Epithelial cell of esophagus (primary cell): ENCODE results near the gene YWHAQ.
A peak's percentile ranks its signal among the peaks of the same experiment; 100 is the strongest.

Experiments used
- DNase-seq: peaks from one replicate; pipeline ENCODE4 v3.0.0; 2010; ENCODE audit warnings: low read depth
- H3K4me3 ChIP-seq: 2 replicates; pipeline ENCODE4 v1.5.1; 2011; ENCODE audit warnings: mild to moderate bottlenecking, low read length, control low read depth
- CTCF ChIP-seq: IDR thresholded peaks from 2 replicates; pipeline ENCODE4 v1.5.1; 2011; ENCODE audit warnings: low read depth, mild to moderate bottlenecking, low read length, control low read depth, inconsistent platforms; ENCODE audit not compliant: insufficient read depth; ENCODE audit errors: missing control alignments

YWHAQ gene

GRCh38 chr2:9656270-9656766 lies 25.5 kb upstream of the YWHAQ start:
- DNase-seq: peak; percentile 95
- H3K4me3 ChIP-seq: no peak overlapping the region
- TF ChIP-seq CTCF: no peak

- no peak for TF ChIP-seq CTCF
- H3K4me3 ChIP-seq: no peak overlapping the region
- DNase-seq: peak; percentile 88
These were observed 24.9 kb upstream of the YWHAQ start for GRCh38 chr2:9655441-9656269.

GRCh38 chr2:9654452-9655100 lies 23.8 kb upstream of the YWHAQ start:
- H3K4me3 ChIP-seq: no peak overlapping the region
- DNase-seq: peak; percentile 36
- TF ChIP-seq CTCF: no peak

- TF ChIP-seq CTCF: no peak
- no peak for DNase-seq
- H3K4me3 ChIP-seq: no peak overlapping the region
These were observed 22.9 kb upstream of the YWHAQ start for GRCh38 chr2:9653485-9654271.

DNA sequence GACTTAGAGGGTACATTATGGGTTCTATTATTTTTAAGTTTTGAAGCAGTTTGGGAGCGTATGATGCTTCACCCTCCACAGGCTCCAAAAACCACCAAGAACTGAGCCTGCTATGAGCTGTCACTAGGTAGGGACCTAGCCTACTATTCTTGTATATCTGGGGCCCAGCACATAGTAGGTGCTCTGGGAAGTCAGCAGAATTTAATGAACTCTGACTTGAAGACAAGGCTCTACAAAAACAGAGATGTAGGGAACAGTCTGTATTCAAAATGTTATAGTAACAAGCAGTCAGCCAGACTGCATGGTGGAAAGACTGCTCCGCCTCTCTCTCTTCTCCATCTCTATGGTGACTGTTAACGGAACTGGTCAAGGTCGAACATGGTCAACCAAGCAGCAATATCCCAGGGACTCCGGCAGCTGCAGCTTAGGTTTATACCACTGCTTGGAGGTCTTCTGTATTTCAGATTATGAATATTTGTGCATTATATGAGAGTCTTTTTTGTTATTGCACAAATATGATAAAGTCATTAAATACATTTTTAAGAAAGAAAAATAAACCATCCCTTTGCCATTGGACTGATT lies 22.2 kb upstream of the YWHAQ start:
- no peak for TF ChIP-seq CTCF
- H3K4me3 ChIP-seq: no peak overlapping the region
- DNase-seq: no peak

DNA sequence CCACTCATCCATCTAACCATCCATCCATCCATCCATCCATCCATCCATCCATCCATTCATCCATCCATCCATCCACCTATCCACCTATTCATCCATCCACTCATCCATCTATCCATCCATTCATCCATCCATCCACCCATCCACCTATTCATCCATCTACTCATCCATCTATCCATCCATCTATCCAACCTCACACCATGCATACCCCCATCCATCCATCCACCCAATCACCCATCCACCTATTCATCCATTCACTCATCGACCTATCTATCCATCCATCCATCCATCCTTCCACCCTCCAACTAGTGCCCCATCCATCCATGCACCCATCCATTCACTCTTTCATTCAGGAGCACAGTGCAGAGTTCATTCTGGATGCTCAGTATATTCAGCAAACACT lies 21.5 kb upstream of the YWHAQ start:
- H3K4me3 ChIP-seq: no peak overlapping the region
- no peak for DNase-seq
- TF ChIP-seq CTCF: no peak
